GM18868 (cell line): ENCODE measurements around the gene ATP6V1B1.

Source experiments
- ATAC-seq: cut with Tn5 transposase; IDR thresholded peaks from one replicate; pipeline ENCODE4 v1.9.1; 2021; ENCODE audit warnings: mild to moderate bottlenecking, moderate library complexity; ENCODE audit not compliant: unreplicated experiment

The ATP6V1B1 gene

GRCh38 chr2:70926042-70926441, 9.7 kb upstream of the ATP6V1B1 start:
- no peak for ATAC-seq

- no peak for ATAC-seq
Measured at GRCh38 chr2:70927138-70927537, 8.6 kb upstream of the ATP6V1B1 start.

- no peak for ATAC-seq
Measured at GRCh38 chr2:70927641-70928040, 8.1 kb upstream of the ATP6V1B1 start.

- no peak for ATAC-seq
Measured at GRCh38 chr2:70928366-70928765, 7.3 kb upstream of the ATP6V1B1 start.

DNA sequence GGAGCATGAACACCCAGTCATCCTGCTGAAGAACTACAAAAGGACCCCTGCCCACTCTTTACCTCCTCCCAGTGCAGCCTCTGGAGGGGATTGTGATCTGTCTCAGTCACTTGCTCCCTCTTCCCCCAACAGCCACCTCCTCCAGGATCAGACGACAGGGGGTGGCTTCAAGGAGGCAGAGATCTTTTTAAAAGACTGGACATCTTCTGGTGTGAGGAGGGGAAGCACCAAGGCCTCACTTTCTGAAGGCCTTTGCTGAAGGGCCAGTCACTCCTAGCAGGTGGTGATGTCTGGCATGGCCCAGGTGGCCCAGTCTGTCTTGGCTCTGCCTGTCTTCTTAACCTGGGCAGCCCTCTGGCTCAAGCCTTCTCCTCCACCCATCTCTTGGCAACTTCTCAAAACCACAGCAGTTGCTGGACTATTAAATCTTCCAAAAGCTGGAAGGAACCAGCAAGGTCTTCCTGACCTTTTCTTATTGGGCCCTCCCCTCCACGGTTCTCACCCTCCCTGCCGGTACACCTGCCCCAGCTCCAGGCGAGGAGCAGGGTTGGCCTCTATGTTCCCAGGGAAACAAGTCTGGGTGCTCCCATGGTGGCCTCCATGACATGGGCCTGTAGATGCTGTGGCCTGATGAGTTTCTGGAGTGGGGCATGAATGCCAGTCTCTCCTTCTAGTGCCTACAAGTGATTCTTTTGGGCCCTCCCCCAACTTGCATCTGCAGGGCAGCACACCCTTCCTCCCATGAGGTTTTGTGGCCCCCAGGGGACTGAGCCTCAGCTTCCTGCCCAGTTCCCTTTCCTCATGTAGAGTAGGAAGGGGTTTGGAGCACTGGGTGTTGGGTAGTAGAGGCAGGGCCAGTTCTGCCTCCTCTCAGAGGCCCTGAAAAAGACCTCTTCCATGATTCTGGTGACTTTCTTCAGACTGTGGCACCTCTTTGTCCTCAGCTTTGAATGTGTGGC, 5.0 kb upstream of the ATP6V1B1 start:
- ATAC-seq, result no peak

GRCh38 chr2:70931376-70932000, 4.2 kb upstream of the ATP6V1B1 start:
- no peak for ATAC-seq

DNA sequence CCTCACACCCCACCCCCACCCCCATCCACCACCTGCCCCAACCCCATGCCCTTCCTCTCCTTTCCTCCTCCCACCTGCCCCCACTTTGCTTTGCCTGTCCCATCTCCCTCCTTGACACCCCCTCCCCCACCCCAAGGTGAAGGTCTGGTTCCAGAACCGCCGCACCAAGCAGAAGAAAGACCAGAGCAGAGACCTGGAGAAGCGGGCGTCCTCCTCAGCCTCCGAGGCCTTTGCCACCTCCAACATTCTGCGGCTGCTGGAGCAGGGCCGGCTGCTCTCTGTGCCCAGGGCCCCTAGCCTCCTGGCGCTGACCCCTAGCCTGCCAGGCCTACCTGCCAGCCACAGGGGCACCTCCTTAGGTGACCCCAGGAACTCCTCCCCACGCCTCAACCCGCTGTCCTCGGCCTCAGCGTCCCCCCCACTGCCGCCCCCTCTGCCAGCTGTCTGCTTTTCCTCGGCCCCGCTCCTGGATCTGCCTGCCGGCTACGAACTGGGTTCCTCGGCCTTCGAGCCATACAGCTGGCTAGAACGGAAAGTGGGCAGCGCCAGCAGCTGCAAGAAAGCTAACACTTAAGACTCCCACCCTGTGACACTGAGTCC, 3.0 kb upstream of the ATP6V1B1 start:
- ATAC-seq, result no peak

- no peak for ATAC-seq
Measured at GRCh38 chr2:70934981-70935380, 719 bp upstream of the ATP6V1B1 start.

GRCh38 chr2:70936165-70936978, 672 bp downstream of the ATP6V1B1 start:
- no peak for ATAC-seq

DNA sequence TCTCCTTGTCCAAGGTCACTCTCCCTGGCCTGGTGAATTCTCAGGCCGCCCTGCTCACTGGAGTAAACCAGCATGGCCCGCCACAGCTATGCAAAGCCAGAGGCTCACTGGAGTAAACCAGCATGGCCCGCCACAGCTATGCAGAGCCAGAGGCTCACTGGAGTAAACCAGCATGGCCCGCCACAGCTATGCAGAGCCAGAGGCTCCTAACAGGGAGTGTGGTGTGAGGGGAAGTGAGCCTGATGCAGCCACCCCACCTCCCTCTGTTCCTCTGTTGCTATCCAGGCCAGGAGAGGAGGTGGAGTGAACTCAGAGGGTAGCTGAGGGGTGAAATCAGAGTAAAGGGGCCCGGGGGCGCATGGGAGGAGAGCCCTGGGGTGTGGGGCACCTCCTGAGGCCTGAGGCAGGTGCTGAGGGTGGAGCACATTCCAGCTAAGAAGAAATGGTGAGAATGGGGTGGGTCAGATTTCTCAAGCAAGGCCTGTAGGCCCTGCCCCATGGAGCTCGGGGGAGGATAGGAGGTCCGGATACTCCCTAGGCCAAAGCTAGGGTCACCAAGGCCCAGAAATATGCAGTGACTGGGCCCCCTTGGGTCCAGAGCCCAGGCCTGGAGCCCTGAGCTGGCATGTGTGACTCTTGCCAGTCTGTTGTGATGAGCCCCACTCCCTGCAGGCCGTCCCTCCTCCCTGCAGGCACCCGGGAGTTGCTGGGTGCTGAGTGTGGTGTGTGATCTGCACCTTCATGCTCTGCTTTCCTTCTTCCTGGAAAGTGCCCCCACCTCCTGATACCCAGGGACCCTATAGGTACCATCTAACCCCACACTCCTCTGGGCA, 1.5 kb downstream of the ATP6V1B1 start:
- ATAC-seq, result no peak

GRCh38 chr2:70937866-70938585, 2.3 kb downstream of the ATP6V1B1 start:
- no peak for ATAC-seq

DNA sequence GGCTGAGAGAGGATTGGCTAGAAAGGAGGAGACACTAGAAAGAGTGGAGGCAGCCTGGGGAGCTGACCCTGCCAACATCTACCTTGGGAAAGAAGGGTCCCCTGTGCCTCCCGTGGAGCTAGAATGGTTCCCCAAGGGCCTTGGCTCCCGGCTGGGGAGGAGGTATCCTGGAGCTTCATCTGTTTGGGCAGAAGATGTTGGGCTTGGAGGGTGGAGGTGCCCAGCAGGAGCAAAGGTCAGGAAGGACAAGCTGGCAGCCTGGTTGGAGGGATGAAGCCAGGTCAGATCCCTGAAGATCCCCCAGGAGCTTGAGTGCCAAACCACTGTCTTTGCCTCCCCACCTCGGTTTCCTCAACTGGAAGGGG, 2.9 kb downstream of the ATP6V1B1 start:
- no peak for ATAC-seq

DNA sequence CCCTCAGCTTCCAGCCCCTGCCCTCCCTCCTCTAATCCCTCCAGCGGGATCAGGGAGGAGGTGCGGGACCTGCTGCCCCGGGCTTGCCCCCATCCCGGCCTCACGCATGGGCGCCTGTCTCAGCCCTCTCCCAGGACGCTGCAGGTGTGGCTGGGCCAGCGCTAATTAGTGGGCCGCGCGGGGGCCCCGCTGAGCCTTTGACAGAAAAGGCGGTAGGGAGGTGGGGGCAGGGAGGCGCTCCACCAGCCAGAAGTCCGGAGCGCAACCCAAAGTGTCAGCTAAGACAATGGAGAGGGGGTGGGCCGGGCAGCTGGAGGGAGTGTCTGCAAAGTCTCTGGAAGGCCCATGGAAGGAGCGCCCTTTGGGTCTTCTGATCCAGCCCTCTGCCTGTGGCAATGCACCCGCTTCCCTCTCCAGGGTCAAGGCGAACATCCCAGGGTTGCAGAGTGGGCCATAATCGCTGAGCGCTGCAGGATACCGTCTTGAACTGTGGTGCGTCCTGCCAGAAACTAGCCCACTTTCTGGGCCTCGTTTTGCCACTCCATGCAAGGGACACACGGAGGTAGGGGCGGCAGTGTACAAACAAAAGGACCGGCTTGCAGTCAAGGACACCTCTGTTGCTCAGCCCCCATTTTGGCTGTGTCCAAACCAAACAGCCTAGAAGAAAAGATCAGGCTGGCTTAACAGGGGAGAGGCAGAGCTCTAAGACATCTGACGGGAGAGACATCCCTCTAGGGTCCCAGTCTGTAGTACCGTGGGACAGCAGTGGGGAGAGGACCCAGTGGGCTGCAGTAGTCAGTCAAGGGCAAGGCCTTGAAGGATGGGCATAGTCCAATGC, 3.5 kb downstream of the ATP6V1B1 start:
- ATAC-seq, result no peak

GRCh38 chr2:70939839-70940580, 4.3 kb downstream of the ATP6V1B1 start:
- ATAC-seq, result no peak

GRCh38 chr2:70941186-70941585, 5.5 kb downstream of the ATP6V1B1 start:
- no peak for ATAC-seq

DNA sequence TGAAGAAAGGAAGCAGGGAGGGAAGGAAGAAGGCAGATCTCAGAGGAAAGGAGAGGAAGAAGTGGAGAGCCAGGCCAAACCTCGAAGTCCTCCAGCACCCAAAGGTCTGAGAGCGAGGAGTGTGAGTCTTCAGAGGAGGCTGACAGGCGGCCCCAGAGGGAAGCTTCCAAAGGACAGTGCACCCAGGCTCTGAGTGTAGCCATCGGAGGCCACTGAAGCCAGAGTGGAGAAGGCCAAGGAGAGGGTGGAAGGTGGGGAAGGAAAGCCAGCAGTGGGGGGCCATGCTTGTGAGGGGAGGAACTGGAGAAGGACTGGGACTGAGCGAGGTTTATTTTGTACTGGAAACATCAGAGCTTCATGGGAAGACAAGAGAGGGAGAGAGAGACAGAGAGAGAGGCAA, 6.0 kb downstream of the ATP6V1B1 start:
- no peak for ATAC-seq

DNA sequence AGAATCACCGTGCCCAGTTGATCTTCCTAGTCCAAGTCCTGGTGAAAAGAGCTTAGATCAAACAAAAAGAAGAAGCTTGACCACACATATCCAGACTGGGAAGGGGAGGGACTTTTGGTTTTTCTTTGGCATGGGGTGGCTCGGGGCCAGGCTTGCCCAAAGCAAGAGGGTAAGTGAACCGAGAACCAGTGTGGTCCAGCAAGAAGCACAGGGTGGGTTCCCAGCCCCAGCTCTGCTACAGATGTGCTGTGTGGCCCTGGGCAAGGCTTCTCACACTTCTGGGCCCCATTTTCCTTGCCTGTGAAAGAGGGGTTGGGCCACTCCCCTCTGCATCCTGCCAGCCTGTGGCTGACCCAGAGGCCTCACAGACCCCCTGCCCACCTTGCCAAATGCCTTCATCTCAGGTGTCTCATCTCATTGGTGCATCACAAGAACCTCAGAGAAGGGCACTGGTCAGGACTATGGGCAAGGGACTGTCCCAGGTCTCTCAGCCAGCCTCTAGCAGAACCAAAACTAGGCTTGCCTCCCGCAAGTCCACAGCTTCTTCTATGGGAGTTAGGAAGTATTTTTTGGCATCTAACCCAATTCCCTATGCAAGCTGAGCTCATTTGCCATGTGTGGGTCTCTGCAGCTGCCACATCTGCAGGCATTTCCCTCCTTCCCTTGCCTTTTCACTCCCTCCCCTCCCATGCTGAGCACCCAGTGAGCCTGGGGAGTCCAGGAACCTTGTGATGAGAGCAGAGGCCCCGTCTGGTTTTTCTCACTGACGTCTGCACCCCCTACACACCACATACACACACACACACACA, 6.9 kb downstream of the ATP6V1B1 start:
- no peak for ATAC-seq
